GM12891 (cell line): ENCODE results near the gene GRIN2A.

Experiments
- DNase-seq: peaks from one replicate; pipeline ENCODE4 v3.0.0; 2011; ENCODE audit warnings: low spot score; ENCODE audit not compliant: insufficient read length
- FAIRE-seq: peaks from 2 replicates; lab custom pipeline; 2011; peaks lifted over from hg19 to GRCh38; lab: Jason Lieb, UNC
- PAX5 ChIP-seq: IDR thresholded peaks from 2 replicates; pipeline ENCODE4 v1.6.1; 2011; ENCODE audit warnings: low read length, moderate library complexity, mild to moderate bottlenecking; ENCODE audit not compliant: insufficient read depth, severe bottlenecking
- POLR2A ChIP-seq: IDR thresholded peaks from 2 replicates; pipeline ENCODE4 v1.6.1; 2011; ENCODE audit warnings: low read depth, low read length, control low read depth
- POLR2AphosphoS5 ChIP-seq: IDR thresholded peaks from 2 replicates; pipeline ENCODE4 v1.6.1; 2011; ENCODE audit warnings: low read depth, low read length, control low read depth
- POU2F2 ChIP-seq: IDR thresholded peaks from 2 replicates; pipeline ENCODE4 v1.6.1; 2011; ENCODE audit warnings: low read depth, mild to moderate bottlenecking, control low read depth, low read length, moderate library complexity
- SPI1 ChIP-seq: IDR thresholded peaks from 2 replicates; pipeline ENCODE4 v1.6.1; 2011; ENCODE audit warnings: low read depth, low read length, control low read depth
- TAF1 ChIP-seq: IDR thresholded peaks from 2 replicates; pipeline ENCODE4 v1.6.1; 2011; ENCODE audit warnings: low read depth, low read length, control low read depth

GRIN2A gene

GRCh38 chr16:10218490-10219206 lies 36.4 kb upstream of the GRIN2A start:
- no peak for TF ChIP-seq PAX5
- TF ChIP-seq TAF1, result no peak
- no peak for TF ChIP-seq POU2F2
- TF ChIP-seq POLR2AphosphoS5, result no peak
- no peak for TF ChIP-seq SPI1
- no peak for TF ChIP-seq POLR2A
- no peak for FAIRE-seq
- DNase-seq, result no peak

- FAIRE-seq (no peak), DNase-seq (no peak)
- no peak for TF ChIP-seq POLR2A
- TF ChIP-seq PAX5, result no peak
- no peak for TF ChIP-seq POLR2AphosphoS5
- TF ChIP-seq TAF1, result no peak
- no peak for TF ChIP-seq SPI1
- no peak for TF ChIP-seq POU2F2
These were observed 31.5 kb upstream of the GRIN2A start for GRCh38 chr16:10213748-10214147.

GRCh38 chr16:10210944-10211343 lies 28.7 kb upstream of the GRIN2A start:
- FAIRE-seq (no peak), DNase-seq (no peak)
- TF ChIP-seq SPI1 (no peak), POLR2A (no peak), PAX5 (no peak), POLR2AphosphoS5 (no peak), POU2F2 (no peak), TAF1 (no peak)

GRCh38 chr16:10206865-10207264 lies 24.6 kb upstream of the GRIN2A start:
- no peak for TF ChIP-seq POLR2A
- no peak for TF ChIP-seq TAF1
- no peak for TF ChIP-seq POLR2AphosphoS5
- TF ChIP-seq PAX5, result no peak
- TF ChIP-seq SPI1, result no peak
- TF ChIP-seq POU2F2, result no peak
- FAIRE-seq (no peak), DNase-seq (no peak)

- TF ChIP-seq POU2F2, result 0 out of 2 replicates have a peak, but pooled peaks have one; percentile 31
- TF ChIP-seq TAF1, result no peak
- TF ChIP-seq POLR2AphosphoS5, result no peak
- TF ChIP-seq PAX5, result no peak
- FAIRE-seq (no peak), DNase-seq (no peak)
These were observed 24.0 kb upstream of the GRIN2A start for GRCh38 chr16:10206215-10206614.

- no peak for DNase-seq
- FAIRE-seq, result no peak
- TF ChIP-seq PAX5 (no peak), POU2F2 (no peak), TAF1 (no peak), POLR2A (no peak), SPI1 (no peak), POLR2AphosphoS5 (no peak)
These were observed 23.5 kb upstream of the GRIN2A start for GRCh38 chr16:10205688-10206087.

- DNase-seq (no peak), FAIRE-seq (no peak)
- TF ChIP-seq TAF1, result no peak
- TF ChIP-seq POU2F2, result no peak
- no peak for TF ChIP-seq SPI1
- no peak for TF ChIP-seq POLR2AphosphoS5
- no peak for TF ChIP-seq PAX5
- no peak for TF ChIP-seq POLR2A
These were observed 20.4 kb upstream of the GRIN2A start for GRCh38 chr16:10202649-10203048.

- DNase-seq, result no peak
- TF ChIP-seq PAX5, result no peak
- FAIRE-seq, result no peak
These were observed 18.7 kb upstream of the GRIN2A start for GRCh38 chr16:10200637-10201586.

GRCh38 chr16:10196999-10197398 lies 14.8 kb upstream of the GRIN2A start:
- FAIRE-seq (no peak), DNase-seq (no peak)
- no peak for TF ChIP-seq SPI1
- no peak for TF ChIP-seq POLR2A
- TF ChIP-seq POLR2AphosphoS5, result no peak
- TF ChIP-seq PAX5, result no peak
- TF ChIP-seq POU2F2, result no peak
